GM12891 (cell line): ENCODE measurements around the gene BAIAP3.

ENCODE experiments used
- PAX5 ChIP-seq: IDR thresholded peaks from 2 replicates; pipeline ENCODE4 v1.6.1; 2011; ENCODE audit warnings: low read length, moderate library complexity, mild to moderate bottlenecking; ENCODE audit not compliant: insufficient read depth, severe bottlenecking
- POLR2A ChIP-seq: IDR thresholded peaks from 2 replicates; pipeline ENCODE4 v1.6.1; 2011; ENCODE audit warnings: low read depth, low read length, control low read depth
- POLR2AphosphoS5 ChIP-seq: IDR thresholded peaks from 2 replicates; pipeline ENCODE4 v1.6.1; 2011; ENCODE audit warnings: low read depth, low read length, control low read depth
- SPI1 ChIP-seq: IDR thresholded peaks from 2 replicates; pipeline ENCODE4 v1.6.1; 2011; ENCODE audit warnings: low read depth, low read length, control low read depth
- TAF1 ChIP-seq: IDR thresholded peaks from 2 replicates; pipeline ENCODE4 v1.6.1; 2011; ENCODE audit warnings: low read depth, low read length, control low read depth

GRCh38 chr16:1330260-1330914 is 3.1 kb upstream of the BAIAP3 start:
- TF ChIP-seq POLR2A: no peak
- TF ChIP-seq POLR2AphosphoS5: no peak
- no peak for TF ChIP-seq TAF1
- TF ChIP-seq SPI1: no peak
- TF ChIP-seq PAX5: no peak
